GM12878 (cell line): ENCODE data around the gene SCNN1B. TPM values are rescaled to one million over a fixed set of nuclear protein-coding genes. Genes with fewer than 3 reads are reported as not detected.

ENCODE experiments used
- ATAC-seq: fragments of 200-7000 bp; cut with Tn5 transposase; 3 replicates; pipeline ENCODE4 v1.9.1; 2020; ENCODE audit warnings: mild to moderate bottlenecking, moderate library complexity
- BruUV-seq: library from RNA; stranded (reverse); fragments of 400-500 nt; replicated peaks from 2 replicates; lab custom pipeline; 2021; lab: Mats Ljungman, UMichigan
- CTCF ChIA-PET: fragments of 300-600 bp; sonication (Branson Sonifier 250); formaldehyde crosslinking; extraction: SDS; loops from one replicate; lab custom pipeline; 2021; ENCODE audit warnings: inconsistent platforms; lab: Yijun Ruan, JAX
- POLR2A ChIA-PET: fragments of 350-600 bp; formaldehyde crosslinking; extraction: SDS; loops from one replicate; lab custom pipeline; 2021; ENCODE audit warnings: inconsistent platforms; lab: Charles Lee
- RAD21 ChIA-PET: fragments of 300-600 bp; sonication (Branson Sonifier 250); formaldehyde crosslinking; loops from one replicate; lab custom pipeline; 2023; ENCODE audit warnings: antibody characterized with exemption; ENCODE audit not compliant: unreplicated experiment; lab: Charles Lee
- SMC1A ChIA-PET: fragments of 300-600 bp; sonication (Branson Sonifier 250); formaldehyde crosslinking; loops from one replicate; lab custom pipeline; 2023; ENCODE audit not compliant: unreplicated experiment, uncharacterized antibody; lab: Charles Lee
- DNase-seq: peaks from one replicate; pipeline ENCODE4 v3.0.0-alpha.2; 2011; ENCODE audit warnings: low read depth, low spot score
- FAIRE-seq: peaks from 3 replicates; lab custom pipeline; 2011; peaks lifted over from hg19 to GRCh38; lab: Jason Lieb, UNC
- H2AFZ ChIP-seq: 2 replicates; pipeline ENCODE4 v1.6.0; 2011; ENCODE audit warnings: low read depth, low read length, control low read depth; ENCODE audit not compliant: control insufficient read depth
- H3K27ac ChIP-seq: 2 replicates; pipeline ENCODE4 v1.5.1; 2011; ENCODE audit warnings: control low read depth; ENCODE audit not compliant: control insufficient read depth, insufficient read depth
- H3K27me3 ChIP-seq, 2 experiments: replicated peaks in 1 of 2; 2 replicates each; pipeline versions ENCODE4 v1.6.0 to v1.6.1; 2011; ENCODE audit warnings: low read length in 1 of 2; ENCODE audit not compliant: control insufficient read depth in 2 of 2, insufficient read depth in 2 of 2
- H3K36me3 ChIP-seq, 2 experiments: 2 replicates each; pipeline ENCODE4 v1.5.1; 2011; ENCODE audit warnings: low read length in 1 of 2; ENCODE audit not compliant: control insufficient read depth in 2 of 2, insufficient read depth in 2 of 2
- H3K4me1 ChIP-seq: 2 replicates; pipeline ENCODE4 v1.6.1; 2011; ENCODE audit warnings: mild to moderate bottlenecking, low read length, moderate library complexity, mixed read lengths; ENCODE audit not compliant: control insufficient read depth, insufficient read depth
- H3K4me2 ChIP-seq: 2 replicates; pipeline ENCODE4 v1.6.0; 2011; ENCODE audit warnings: control low read depth; ENCODE audit not compliant: control insufficient read depth, insufficient read depth
- H3K4me3 ChIP-seq: fragments of 200-600 bp; sonication (generic); 2 replicates; pipeline ENCODE4 v1.5.1; 2016
- H3K79me2 ChIP-seq: 2 replicates; pipeline ENCODE4 v1.6.0; 2011; ENCODE audit warnings: low read length; ENCODE audit not compliant: control insufficient read depth, insufficient read depth
- H3K9ac ChIP-seq: 2 replicates; pipeline ENCODE4 v1.8.0; 2011; ENCODE audit warnings: low read length, control low read depth, mixed read lengths; ENCODE audit not compliant: control insufficient read depth, insufficient read depth
- H3K9me3 ChIP-seq: replicated peaks from 3 replicates; pipeline ENCODE4 v1.5.1; 2011; ENCODE audit warnings: mild to moderate bottlenecking, low read length; ENCODE audit not compliant: control insufficient read depth, insufficient read depth
- H4K20me1 ChIP-seq: 2 replicates; pipeline ENCODE4 v1.6.0; 2011; ENCODE audit not compliant: control insufficient read depth, insufficient read depth
- BRCA1 ChIP-seq: IDR thresholded peaks from 2 replicates; pipeline ENCODE4 v1.6.1; 2011; ENCODE audit warnings: low read depth, low read length, improper control_type of control experiment
- CHD1 ChIP-seq: IDR thresholded peaks from 2 replicates; pipeline ENCODE4 v1.6.1; 2012; ENCODE audit warnings: low read depth, low read length, improper control_type of control experiment
- MEF2B ChIP-seq: fragments of 450-650 bp; IDR thresholded peaks from 2 replicates; pipeline ENCODE4 v1.6.1; 2018; ENCODE audit warnings: mild to moderate bottlenecking, moderate library complexity; ENCODE audit not compliant: partially characterized antibody, poor library complexity, severe bottlenecking
- MLLT1 ChIP-seq: fragments of 450-650 bp; IDR thresholded peaks from 2 replicates; pipeline ENCODE4 v1.6.1; 2016; ENCODE audit warnings: mild to moderate bottlenecking
- MYB ChIP-seq: fragments of 150-350 bp; IDR thresholded peaks from 2 replicates; pipeline ENCODE4 v1.6.1; 2014; ENCODE audit warnings: mild to moderate bottlenecking, low read depth, low read length, borderline replicate concordance
- NFYB ChIP-seq: IDR thresholded peaks from 2 replicates; pipeline ENCODE4 v1.6.1; 2011; ENCODE audit warnings: low read depth, mild to moderate bottlenecking, low read length, improper control_type of control experiment, moderate library complexity; ENCODE audit not compliant: insufficient read depth
- NR2C1 ChIP-seq: fragments of 450-650 bp; IDR thresholded peaks from 2 replicates; pipeline ENCODE4 v1.6.1; 2017; ENCODE audit warnings: antibody characterized with exemption, mild to moderate bottlenecking, moderate library complexity
- RAD21 ChIP-seq: IDR thresholded peaks from 2 replicates; pipeline ENCODE4 v1.6.1; 2011; ENCODE audit warnings: mild to moderate bottlenecking, low read depth, low read length, moderate library complexity; ENCODE audit not compliant: insufficient read depth
- RUNX3 ChIP-seq: IDR thresholded peaks from 2 replicates; pipeline ENCODE4 v1.6.1; 2012; ENCODE audit warnings: low read length, inconsistent platforms
- SREBF1 ChIP-seq: IDR thresholded peaks from 2 replicates; pipeline ENCODE4 v1.6.1; 2012; ENCODE audit warnings: mild to moderate bottlenecking, low read length
- ZBTB4 ChIP-seq: fragments of 450-650 bp; formaldehyde crosslinking; IDR thresholded peaks from 2 replicates; pipeline ENCODE4 v1.4.0; 2022; ENCODE audit warnings: mild to moderate bottlenecking, moderate library complexity
- ZNF24 ChIP-seq: fragments of 450-650 bp; IDR thresholded peaks from 2 replicates; pipeline ENCODE4 v1.6.1; 2017; ENCODE audit warnings: antibody characterized with exemption, mild to moderate bottlenecking
- ZNF384 ChIP-seq: IDR thresholded peaks from 2 replicates; pipeline ENCODE4 v1.6.1; 2012; ENCODE audit warnings: low read depth, mild to moderate bottlenecking, low read length, improper control_type of control experiment, borderline replicate concordance
- WGBS: methylation state at CpG from one replicate; pipeline ENCODE4 v1.1.6; 2016; ENCODE audit warnings: low lambda C conversion rate; ENCODE audit not compliant: insufficient replicate concordance, insufficient coverage; ENCODE audit errors: missing lambda C conversion rate; 5-methylcytosine and 5-hydroxymethylcytosine counted together
- in situ Hi-C: fragments of 300-500 bp; cut with MboI; formaldehyde crosslinking; loops from 9 replicates; pipeline ENCODE4 v1.14.3; 2018; ENCODE audit warnings: mixed read lengths
- intact Hi-C: fragments of 100-400 bp; cut with micrococcal nuclease; formaldehyde crosslinking; loops from one replicate; pipeline ENCODE4 v1.14.2; 2022; ENCODE audit not compliant: unreplicated experiment
- polyA plus RNA-seq, 11 experiments: library from polyadenylated mRNA; depleted of rRNA in 4 of 11; unstranded in 6 of 11; stranded (reverse) in 5 of 11; fragments of >200 nt; fragmentation: Nextera tagmentation in 4 of 11; fragmentation: Illumina TruSeq in 1 of 11; extraction: Ambion mirVana in 4 of 11; extraction: Trizol in 1 of 11; gene quantifications; 1 replicate in 1 of 11; 2 replicates in 10 of 11; pipeline versions ENCODE4 v1.2.1 to v1.2.3, GENCODE V29; 2011 to 2016; ENCODE audit warnings: inconsistent platforms in 2 of 11, missing spikeins in 2 of 11, low read depth in 1 of 11
- total RNA-seq, 4 experiments: library from RNA; depleted of rRNA in 3 of 4; stranded (reverse); fragments of >200 nt in 3 of 4; fragmentation: Illumina TruSeq in 1 of 4; extraction: Trizol in 1 of 4; gene quantifications; 2 replicates each; pipeline versions ENCODE4 v1.2.1 to v1.2.3, GENCODE V29; 2013 to 2021

SCNN1B gene
- total and polyA plus RNA-seq, 10 of the 15 experiments (the other 5 are each of a cell fraction or from before 2014, with no cell fraction given): 0.28 to 1.5 (median 0.64) TPM

- Histone ChIP-seq H3K27me3 (no peaks in the 10 kb centered on the region), H3K79me2 (no peaks in the 10 kb centered on the region), H3K9ac (no peak overlapping the region), H3K4me1 (no peaks in the 10 kb centered on the region; the same call in 1 of the 2 replicates), H4K20me1 (no peaks in the 10 kb centered on the region), H3K27ac (no peak overlapping the region), H3K36me3 (no peaks in the 10 kb centered on the region), H2AFZ (no peak overlapping the region), H3K9me3 (no peaks in the 10 kb centered on the region), H3K4me3 (no peak overlapping the region), H3K4me2 (no peak overlapping the region)
- RAD21 ChIA-PET: interaction anchor here (1.0 to 2.6 kb wide), 2 partner anchors 8 to 10 kb away, joined by 3 to 11 read pairs; no protein-coding TSS in a partner anchor
- SMC1A ChIA-PET: interaction anchor here (0.6 to 1.2 kb wide), 3 partner anchors 8 to 22 kb away, joined by 3 to 4 read pairs (median 4); no protein-coding TSS in a partner anchor
- DNase-seq (no peak), ATAC-seq (no peak), FAIRE-seq (no peak)
- WGBS: 67% methylated on average over 5 of the region's 5 CpGs
- no TSS peak for BruUV-seq
- TF ChIP-seq MYB (no peak), MLLT1 (no peak), ZNF384 (no peak), MEF2B (no peak), CHD1 (no peak), ZBTB4 (CRISPR knock-in tag) (no peak), RUNX3 (no peak), SREBF1 (no peak), RAD21 (no peak), BRCA1 (no peak), NR2C1 (no peak), ZNF24 (no peak), NFYB (no peak)
- in situ Hi-C loops: no loop called here
- POLR2A ChIA-PET: interaction anchor here (0.6 to 1.1 kb wide), 2 partner anchors 8 to 9 kb away, joined by 3 to 6 read pairs; no protein-coding TSS in a partner anchor
- intact Hi-C loops: no loop called here
- CTCF ChIA-PET: interaction anchor here (1.0 kb wide), 1 partner anchor 89 kb away, joined by 6 read pairs; no protein-coding TSS in a partner anchor
These were observed 43.1 kb downstream of the SCNN1B start for GRCh38 chr16:23345237-23345636.
